Measurements from ENCODE around the gene DAAM1.

- TF ChIP-seq, protein P1, sequence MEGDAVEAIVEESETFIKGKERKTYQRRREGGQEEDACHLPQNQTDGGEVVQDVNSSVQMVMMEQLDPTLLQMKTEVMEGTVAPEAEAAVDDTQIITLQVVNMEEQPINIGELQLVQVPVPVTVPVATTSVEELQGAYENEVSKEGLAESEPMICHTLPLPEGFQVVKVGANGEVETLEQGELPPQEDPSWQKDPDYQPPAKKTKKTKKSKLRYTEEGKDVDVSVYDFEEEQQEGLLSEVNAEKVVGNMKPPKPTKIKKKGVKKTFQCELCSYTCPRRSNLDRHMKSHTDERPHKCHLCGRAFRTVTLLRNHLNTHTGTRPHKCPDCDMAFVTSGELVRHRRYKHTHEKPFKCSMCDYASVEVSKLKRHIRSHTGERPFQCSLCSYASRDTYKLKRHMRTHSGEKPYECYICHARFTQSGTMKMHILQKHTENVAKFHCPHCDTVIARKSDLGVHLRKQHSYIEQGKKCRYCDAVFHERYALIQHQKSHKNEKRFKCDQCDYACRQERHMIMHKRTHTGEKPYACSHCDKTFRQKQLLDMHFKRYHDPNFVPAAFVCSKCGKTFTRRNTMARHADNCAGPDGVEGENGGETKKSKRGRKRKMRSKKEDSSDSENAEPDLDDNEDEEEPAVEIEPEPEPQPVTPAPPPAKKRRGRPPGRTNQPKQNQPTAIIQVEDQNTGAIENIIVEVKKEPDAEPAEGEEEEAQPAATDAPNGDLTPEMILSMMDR (IDR thresholded peaks at IDR 0.05) = no peak
- TF ChIP-seq POLR2A (IDR thresholded peaks at IDR 0.05) = no peak
These were observed 117.5 kb downstream of the DAAM1 start for GRCh38 chr14:59305836-59306555.
